GM23338 (cell line): Measurements from ENCODE around the gene MS4A15. TPM values are rescaled to one million over a fixed set of nuclear protein-coding genes. Genes with fewer than 3 reads are reported as not detected.

Source experiments
- ATAC-seq: fragments of 200-7000 bp; cut with Tn5 transposase; 3 replicates; pipeline ENCODE4 v1.9.1; 2020
- DNase-seq: peaks from one replicate; pipeline ENCODE4 v3.0.0-alpha.2; 2015; ENCODE audit warnings: low spot score
- H2AFZ ChIP-seq: fragments of 200-600 bp; sonication (generic); 2 replicates; pipeline ENCODE4 v1.8.0; 2016; ENCODE audit warnings: antibody characterized with exemption, mild to moderate bottlenecking, moderate library complexity
- H3F3A ChIP-seq: fragments of 200-600 bp; sonication (generic); replicated peaks from 2 replicates; pipeline ENCODE4 v1.8.0; 2017; ENCODE audit warnings: antibody characterized with exemption, mixed run types, low read depth
- H3K27ac ChIP-seq: fragments of 200-600 bp; sonication (generic); 2 replicates; pipeline ENCODE4 v1.6.1; 2016; ENCODE audit warnings: low read depth
- H3K27me3 ChIP-seq: fragments of 200-600 bp; sonication (generic); 2 replicates; pipeline ENCODE4 v1.8.0; 2016; ENCODE audit warnings: mild to moderate bottlenecking, mixed run types, moderate library complexity; ENCODE audit not compliant: insufficient read depth
- H3K36me3 ChIP-seq: fragments of 200-600 bp; sonication (generic); 2 replicates; pipeline ENCODE4 v1.8.0; 2016; ENCODE audit warnings: mild to moderate bottlenecking; ENCODE audit not compliant: insufficient read depth
- H3K4me1 ChIP-seq: fragments of 200-600 bp; sonication (generic); 2 replicates; pipeline ENCODE4 v1.8.0; 2016; ENCODE audit warnings: mild to moderate bottlenecking, moderate library complexity; ENCODE audit not compliant: insufficient read depth
- H3K4me2 ChIP-seq: fragments of 200-600 bp; sonication (generic); 2 replicates; pipeline ENCODE4 v1.7.1; 2017; ENCODE audit warnings: mixed run types
- H3K4me3 ChIP-seq: fragments of 200-600 bp; sonication (generic); 2 replicates; pipeline ENCODE4 v1.6.1; 2016; ENCODE audit warnings: mixed run types
- H3K79me2 ChIP-seq: fragments of 200-600 bp; sonication (generic); replicated peaks from 2 replicates; pipeline ENCODE4 v1.8.0; 2017; ENCODE audit warnings: mild to moderate bottlenecking; ENCODE audit not compliant: insufficient read depth
- H3K9me2 ChIP-seq: fragments of 200-600 bp; sonication (generic); 2 replicates; pipeline ENCODE4 v1.8.0; 2017; ENCODE audit not compliant: insufficient read depth
- H4K20me1 ChIP-seq: fragments of 200-600 bp; sonication (generic); replicated peaks from 2 replicates; pipeline ENCODE4 v1.8.0; 2017; ENCODE audit warnings: mild to moderate bottlenecking; ENCODE audit not compliant: insufficient read depth
- H3K27ac Mint-ChIP-seq: 2 replicates; pipeline ENCODE4 v1.8.0; 2020; ENCODE audit warnings: inconsistent platforms, mild to moderate bottlenecking, moderate library complexity, mixed read lengths
- H3K27me3 Mint-ChIP-seq: 3 replicates; pipeline ENCODE4 v1.8.0; 2022; ENCODE audit warnings: low read depth, mild to moderate bottlenecking, moderate library complexity, mixed read lengths, inconsistent platforms; ENCODE audit not compliant: insufficient read depth, poor library complexity
- H3K36me3 Mint-ChIP-seq: 3 replicates; pipeline ENCODE4 v1.8.0; 2021; ENCODE audit warnings: low read depth, mild to moderate bottlenecking, inconsistent platforms, moderate library complexity, mixed read lengths
- H3K4me1 Mint-ChIP-seq: 3 replicates; pipeline ENCODE4 v1.8.0; 2020; ENCODE audit warnings: mild to moderate bottlenecking, inconsistent platforms, mixed read lengths
- H3K4me3 Mint-ChIP-seq: 3 replicates; pipeline ENCODE4 v1.8.0; 2021; ENCODE audit warnings: moderate library complexity, mild to moderate bottlenecking, inconsistent platforms, mixed read lengths
- H3K9me3 Mint-ChIP-seq: 3 replicates; pipeline ENCODE4 v1.8.0; 2020; ENCODE audit warnings: moderate library complexity, mild to moderate bottlenecking, inconsistent platforms, mixed read lengths
- CREB1 ChIP-seq: fragments of 250-450 bp; sonication (Bioruptor Pico); IDR thresholded peaks from 2 replicates; pipeline ENCODE4 v1.5.0; 2020; ENCODE audit warnings: low read depth, mild to moderate bottlenecking, moderate library complexity
- CTCF ChIP-seq, 2 experiments: fragments of 200-600 bp in 1 of 2; sonication (generic) in 1 of 2; conservative IDR thresholded peaks; 2 replicates each; pipeline versions ENCODE4 v1.5.1 to v1.6.1; 2016 to 2017; ENCODE audit warnings: antibody characterized with exemption in 2 of 2, low read depth in 2 of 2, mild to moderate bottlenecking in 2 of 2, moderate library complexity in 1 of 2
- EZH2 ChIP-seq: fragments of 200-600 bp; sonication (generic); IDR thresholded peaks from one replicate; pipeline ENCODE4 v1.8.0; 2017; ENCODE audit warnings: antibody characterized with exemption, mild to moderate bottlenecking, low read depth; ENCODE audit not compliant: unreplicated experiment
- EZH2phosphoT487 ChIP-seq: fragments of 200-600 bp; sonication (generic); IDR thresholded peaks from one replicate; pipeline ENCODE4 v1.8.1; 2018; ENCODE audit warnings: antibody characterized with exemption; ENCODE audit not compliant: unreplicated experiment
- JUNB ChIP-seq: IDR thresholded peaks from one replicate; pipeline ENCODE4 v1.6.1; 2016; ENCODE audit warnings: antibody characterized with exemption; ENCODE audit not compliant: unreplicated experiment
- NANOG ChIP-seq: IDR thresholded peaks from 2 replicates; pipeline ENCODE4 v1.6.1; 2016; ENCODE audit warnings: antibody characterized with exemption, borderline replicate concordance
- POLR2AphosphoS5 ChIP-seq: IDR thresholded peaks from 2 replicates; pipeline ENCODE4 v1.6.1; 2016; ENCODE audit warnings: antibody characterized with exemption, low read depth
- REST ChIP-seq: IDR thresholded peaks from one replicate; pipeline ENCODE4 v1.6.1; 2018; ENCODE audit warnings: antibody characterized with exemption; ENCODE audit not compliant: unreplicated experiment
- ZNF331 ChIP-seq: fragments of 250-450 bp; sonication (Bioruptor Pico); IDR thresholded peaks from 2 replicates; pipeline ENCODE4 v1.5.0; 2020; ENCODE audit warnings: low read depth, mild to moderate bottlenecking, moderate library complexity
- polyA plus RNA-seq: library from polyadenylated mRNA; unstranded; fragments of >200 nt; fragmentation: Nextera tagmentation; extraction: Ambion mirVana; gene quantifications from 2 replicates; pipeline ENCODE4 v1.2.1, GENCODE V29; 2016
- total RNA-seq: library from RNA; depleted of rRNA; stranded (reverse); fragments of >200 nt; shearing (Covaris generic); gene quantifications from 2 replicates; pipeline ENCODE4 v1.2.3, GENCODE V29; 2014

MS4A15 gene
- total and polyA plus RNA-seq, 2 experiments from 2014 or later: 0.44 TPM; not detected in 1

- no peak for DNase-seq
Observed at GRCh38 chr11:60748821-60749220, 7.8 kb upstream of the MS4A15 start.

More at GRCh38 chr11:60748821-60749220, 7.8 kb upstream of the MS4A15 start:
- Mint-ChIP-seq H3K36me3 (no peaks in the 10 kb centered on the region; the same call in 1 of the 3 replicates), H3K4me3 (no peak overlapping the region), H3K9me3 (no peaks in the 10 kb centered on the region; the same call in none of the 3 replicates), H3K27ac (no peak overlapping the region), H3K27me3 (peaks cover 9% of the 10 kb centered on the region), H3K4me1 (peaks cover 7% of the 10 kb centered on the region; the same call in 2 of the 3 replicates)
- Histone ChIP-seq H2AFZ (no peak overlapping the region), H3K36me3 (no peaks in the 10 kb centered on the region), H3K4me3 (no peak overlapping the region), H3K27me3 (no peaks in the 10 kb centered on the region), H4K20me1 (no peaks in the 10 kb centered on the region), H3K79me2 (no peaks in the 10 kb centered on the region), H3K27ac (no peak overlapping the region), H3K4me1 (no peaks in the 10 kb centered on the region), H3F3A (no peaks in the 10 kb centered on the region), H3K9me2 (no peaks in the 10 kb centered on the region), H3K4me2 (no peak overlapping the region)
- ATAC-seq: no peak
- TF ChIP-seq NANOG (no peak), EZH2phosphoT487 (no peak), EZH2 (no peak), ZNF331 (CRISPR knock-in tag) (no peak), JUNB (no peak), CREB1 (CRISPR knock-in tag) (no peak), POLR2AphosphoS5 (no peak), REST (no peak), CTCF (conservative IDR thresholded peaks at IDR 0.05; ENCODE audit: low read depth in 2 of 2) (no peak)
